ENCODE data around the gene RGS7.
"Not testable (repeated sequence)": the region's sequence is repeated elsewhere in the genome, so short reads cannot be mapped to it uniquely, and the experiment has no call there.

RGS7 gene

DNA sequence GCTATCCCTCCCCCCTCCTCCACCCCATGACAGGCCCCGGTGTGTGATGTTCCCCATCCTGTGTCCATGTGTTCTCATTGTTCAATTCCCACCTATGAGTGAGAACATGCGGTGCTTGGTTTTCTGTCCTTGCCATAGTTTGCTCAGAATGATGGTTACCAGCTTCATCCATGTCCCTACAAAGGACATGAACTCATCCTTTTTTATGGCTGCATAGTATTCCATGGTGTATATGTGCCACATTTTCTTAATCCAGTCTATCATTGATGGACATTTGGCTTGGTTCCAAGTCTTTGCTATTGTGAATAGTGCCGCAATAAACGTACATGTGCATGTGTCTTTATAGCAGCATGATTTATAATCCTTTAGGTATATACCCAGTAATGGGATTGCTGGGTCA lies 461.6 kb downstream of the RGS7 start:
- not testable (repeated sequence) for DNase-seq

DNA sequence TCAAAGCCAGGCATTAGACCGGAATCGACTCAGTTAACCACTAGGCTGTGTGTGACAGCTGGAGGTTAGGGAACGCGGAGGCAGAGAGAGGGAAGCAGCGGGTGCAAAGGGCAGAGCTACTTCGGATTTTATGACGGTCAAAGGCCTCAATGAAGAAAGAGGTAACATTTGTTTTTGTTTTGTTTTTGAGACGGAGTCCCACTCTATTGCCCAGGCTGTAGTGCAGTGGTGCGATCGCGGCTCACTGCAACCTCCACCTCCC lies 468.3 kb downstream of the RGS7 start:
- no peak for DNase-seq

GRCh38 chr1:240888039-240888786 lies 468.8 kb downstream of the RGS7 start:
- peak; percentile 52 for DNase-seq

DNA sequence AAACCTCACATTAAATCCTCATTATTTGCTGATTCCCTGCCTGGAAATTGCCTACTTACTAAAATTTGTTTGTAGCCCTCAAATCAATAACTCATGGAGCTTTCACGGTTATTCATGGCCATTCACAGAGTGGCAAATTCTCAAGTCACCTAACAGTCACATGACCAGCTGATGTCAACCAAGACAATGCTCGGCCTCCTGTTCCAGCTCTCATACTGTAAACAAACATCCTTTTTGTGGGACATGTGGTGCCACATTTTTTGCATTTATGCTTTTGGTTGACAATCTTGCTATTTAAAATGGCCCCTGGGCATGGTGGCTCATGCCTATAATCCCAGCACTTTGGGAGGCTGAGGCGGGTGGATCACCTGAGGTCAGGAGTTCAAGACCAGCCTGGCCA lies 473.5 kb downstream of the RGS7 start:
- no peak for DNase-seq

DNA sequence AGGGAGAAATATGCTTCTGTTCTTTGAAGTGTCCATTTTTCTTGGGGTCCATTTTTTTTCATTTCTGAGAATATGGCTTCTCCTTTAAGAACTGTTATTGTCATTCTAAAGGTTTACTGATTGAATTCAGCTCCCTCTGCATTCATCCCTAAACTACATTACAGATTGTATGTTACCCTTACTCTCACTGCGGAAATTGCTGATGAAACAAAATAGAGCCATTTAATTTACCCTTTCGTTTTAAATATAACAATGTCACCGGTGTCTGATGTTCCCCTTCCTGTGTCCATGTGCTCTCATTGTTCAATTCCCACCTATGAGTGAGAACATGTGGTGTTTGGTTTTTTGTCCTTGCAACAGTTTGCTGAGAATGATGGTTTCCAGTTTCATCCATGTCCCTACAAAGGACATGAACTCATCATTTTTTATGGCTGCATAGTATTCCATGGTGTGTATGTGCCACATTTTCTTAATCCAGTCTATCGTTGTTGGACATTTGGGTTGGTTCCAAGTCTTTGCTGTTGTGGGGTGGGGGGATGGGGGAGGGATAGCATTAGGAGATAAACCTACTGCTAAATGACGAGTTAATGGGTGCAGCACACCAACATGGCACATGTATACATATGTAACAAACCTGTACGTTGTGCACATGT lies 474.2 kb downstream of the RGS7 start:
- not testable (repeated sequence) for DNase-seq

DNA sequence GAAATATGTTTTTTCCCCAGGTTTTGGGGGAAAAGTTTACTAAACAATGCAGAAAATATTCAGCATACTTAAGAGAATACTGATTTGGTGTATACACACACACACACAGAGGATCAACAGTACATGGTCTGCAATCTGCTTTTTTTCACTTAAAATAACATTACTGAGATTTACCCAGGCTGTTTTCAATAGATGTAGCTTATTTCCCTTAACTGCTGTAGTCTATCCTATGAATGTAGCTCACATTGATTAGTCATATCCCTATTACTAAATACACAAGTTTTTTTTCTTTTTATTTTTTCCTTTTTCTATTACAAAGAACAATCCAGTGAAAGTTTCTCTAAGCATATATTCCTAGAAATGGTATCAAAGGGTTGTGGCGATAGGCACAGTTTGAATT lies 478.4 kb downstream of the RGS7 start:
- no peak for DNase-seq

DNA sequence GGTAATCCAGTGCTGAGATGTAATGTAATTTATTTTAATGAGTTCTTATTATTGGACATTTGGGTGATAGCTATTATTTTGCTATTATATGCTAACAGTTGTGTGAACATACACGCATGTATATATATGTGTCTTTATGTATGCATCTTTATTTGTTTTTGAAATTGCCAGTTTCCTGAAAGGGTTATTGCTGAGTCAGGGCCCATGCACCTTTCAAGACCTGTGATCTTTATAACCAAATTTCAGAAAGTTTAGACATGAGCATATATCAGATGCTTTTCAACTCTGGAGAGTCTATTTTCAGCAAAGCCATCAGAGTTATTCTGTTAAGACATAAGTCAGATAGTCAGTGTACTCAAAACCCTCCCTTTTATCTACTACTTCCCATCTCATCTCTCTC lies 479.4 kb downstream of the RGS7 start:
- no peak for DNase-seq

DNA sequence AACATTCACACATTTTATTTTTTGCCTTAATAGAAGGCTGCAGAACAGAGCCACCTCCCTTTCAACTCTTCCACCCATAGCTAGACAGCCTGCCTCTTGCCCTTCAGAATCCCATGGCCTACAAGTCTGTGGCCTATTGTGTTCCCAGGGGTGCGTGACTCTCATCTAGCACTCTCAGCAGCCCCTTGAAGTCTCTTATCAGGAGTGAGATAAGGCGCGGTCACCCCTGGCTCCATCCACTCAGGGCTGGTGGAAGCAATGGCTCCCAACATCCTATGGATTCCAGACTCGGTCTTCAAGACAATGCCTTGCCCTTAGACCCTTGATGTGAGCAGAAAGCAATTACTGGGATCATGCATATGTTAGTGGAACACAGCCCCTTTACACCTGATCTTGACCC lies 480.9 kb downstream of the RGS7 start:
- no peak for DNase-seq

DNA sequence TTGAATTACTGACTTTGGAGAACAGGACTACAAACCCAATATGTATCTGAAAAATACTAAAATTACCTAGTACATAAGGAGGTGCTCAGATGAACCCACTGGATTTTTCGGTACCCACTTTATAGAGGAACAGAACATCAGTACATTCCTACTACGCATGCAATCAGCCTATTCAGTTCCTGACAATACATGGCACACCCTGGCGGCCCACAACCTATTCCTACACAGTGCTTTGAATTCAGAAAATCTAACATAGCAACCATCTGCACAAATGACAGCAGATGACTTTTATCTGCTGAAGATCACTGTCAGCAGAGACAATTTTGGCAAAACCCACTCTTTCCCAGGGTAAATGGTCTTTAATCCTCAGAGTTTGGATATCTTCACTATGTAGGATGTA lies 487.9 kb downstream of the RGS7 start:
- DNase-seq = no peak

DNA sequence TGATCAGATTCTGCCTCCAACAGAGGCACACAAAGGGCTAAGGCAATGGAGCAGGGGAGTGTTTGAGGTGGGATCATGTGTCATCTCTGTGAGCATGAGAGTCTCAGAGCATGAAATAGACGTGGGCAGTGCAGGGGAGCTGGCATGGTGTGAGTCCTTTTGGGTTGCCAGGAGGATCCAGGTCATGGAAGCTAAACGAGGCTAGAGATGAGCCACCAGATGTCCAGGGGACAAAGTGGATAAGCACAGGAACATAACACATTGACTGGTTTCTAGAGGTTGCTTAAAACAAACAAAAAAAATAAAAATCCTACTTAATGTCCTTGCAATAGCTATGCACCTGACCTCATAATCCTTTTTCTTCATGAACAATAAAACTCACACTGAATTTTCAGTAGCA lies 490.3 kb downstream of the RGS7 start:
- DNase-seq = no peak

DNA sequence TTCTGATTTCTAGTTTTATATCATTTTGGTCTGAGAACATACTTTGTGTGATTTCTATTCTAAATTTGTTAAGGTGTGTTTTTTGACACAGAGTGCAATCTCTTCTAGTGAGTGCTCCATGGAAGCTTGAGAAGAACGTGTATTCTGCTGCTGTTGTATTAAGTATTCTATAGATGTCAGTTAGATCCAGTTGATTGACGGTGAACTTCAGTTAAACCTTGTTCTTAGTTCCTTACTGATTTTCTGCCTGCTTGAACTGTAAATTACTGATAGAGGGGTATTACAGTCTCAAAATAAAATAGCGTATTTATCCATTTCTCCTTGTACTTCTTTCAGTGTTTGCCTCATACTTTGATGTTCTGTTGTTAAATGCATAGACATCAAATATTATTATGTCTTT lies 497.0 kb downstream of the RGS7 start:
- DNase-seq = no peak

DNA sequence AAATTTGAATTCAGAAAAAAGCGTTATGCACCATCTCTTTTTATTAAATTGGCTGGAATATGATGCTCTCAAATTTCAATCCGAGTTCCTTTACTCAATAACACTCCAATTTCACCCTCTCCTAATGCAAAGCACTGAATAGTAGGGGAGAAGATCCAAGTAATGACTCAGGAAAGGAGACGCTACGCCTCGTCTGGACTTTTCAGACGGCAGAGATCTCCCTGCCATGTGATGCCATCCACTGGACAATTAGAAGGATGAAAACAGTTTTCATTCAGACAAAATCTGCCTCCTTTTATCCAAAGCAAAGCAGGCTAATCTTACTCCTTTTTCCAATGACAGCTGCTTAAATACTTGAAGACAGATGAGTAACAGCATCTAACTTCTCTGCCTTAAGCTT lies 502.6 kb downstream of the RGS7 start:
- DNase-seq = no peak

DNA sequence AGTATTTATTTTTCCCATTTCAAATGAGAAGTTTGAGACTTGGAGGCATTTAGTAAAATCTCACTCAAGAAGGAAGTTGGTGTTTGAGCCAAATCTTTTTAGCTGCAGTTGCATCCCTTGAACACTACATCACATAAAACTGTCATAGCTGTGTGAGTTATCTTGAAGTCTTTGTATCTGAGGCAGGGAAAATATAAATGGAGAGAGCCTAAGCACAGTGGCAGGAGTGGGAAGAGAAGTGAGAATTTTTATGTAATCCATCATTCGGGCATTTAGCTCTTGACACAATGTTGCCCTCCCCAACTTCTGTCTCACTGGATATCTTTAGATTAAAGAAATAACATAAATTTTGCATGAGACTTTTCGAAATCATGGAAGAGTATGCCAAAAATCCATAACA lies 509.7 kb downstream of the RGS7 start:
- DNase-seq = no peak

- DNase-seq = no peak
These were observed 512.5 kb downstream of the RGS7 start for GRCh38 chr1:240844486-240844885.

DNA sequence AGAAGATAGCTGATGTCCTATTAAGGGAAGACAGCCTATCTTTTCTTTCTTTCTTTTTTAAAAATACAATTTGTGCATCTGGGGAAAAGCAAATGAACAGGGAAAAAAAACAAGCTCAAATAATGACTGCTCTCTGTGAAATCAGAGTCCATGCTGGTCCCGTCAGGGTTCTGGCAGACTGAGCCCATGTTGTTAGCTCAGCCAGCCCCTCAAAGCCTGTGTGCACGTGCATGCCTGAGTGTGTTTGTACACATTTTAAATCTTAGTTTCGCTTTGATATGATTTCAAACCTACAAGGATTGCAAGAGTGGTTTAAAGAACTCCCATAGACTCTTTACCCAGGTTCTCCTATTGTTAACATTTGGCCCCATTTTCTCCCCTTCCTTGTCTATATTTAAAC lies 513.2 kb downstream of the RGS7 start:
- no peak for DNase-seq

DNA sequence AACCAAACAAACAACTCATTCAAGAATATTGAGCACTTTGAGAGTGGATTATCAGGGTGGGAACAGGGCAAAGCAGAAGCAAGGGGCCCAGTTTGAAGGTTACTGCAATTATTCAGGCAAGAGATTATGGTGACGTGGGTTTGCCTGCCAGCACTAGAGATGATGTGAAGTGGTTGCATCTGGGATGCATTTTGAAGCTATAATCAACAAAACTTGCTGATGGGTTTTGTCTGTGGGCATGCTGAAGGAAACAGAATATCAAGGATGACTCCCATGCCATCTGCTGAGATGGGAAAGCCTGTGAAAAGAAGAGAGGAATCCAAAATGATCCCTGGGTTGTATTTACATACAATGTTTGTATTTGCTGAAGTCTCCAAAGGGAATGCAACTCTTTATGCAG lies 520.7 kb downstream of the RGS7 start:
- DNase-seq = no peak

GRCh38 chr1:240835291-240835690 lies 521.7 kb downstream of the RGS7 start:
- DNase-seq = no peak

DNA sequence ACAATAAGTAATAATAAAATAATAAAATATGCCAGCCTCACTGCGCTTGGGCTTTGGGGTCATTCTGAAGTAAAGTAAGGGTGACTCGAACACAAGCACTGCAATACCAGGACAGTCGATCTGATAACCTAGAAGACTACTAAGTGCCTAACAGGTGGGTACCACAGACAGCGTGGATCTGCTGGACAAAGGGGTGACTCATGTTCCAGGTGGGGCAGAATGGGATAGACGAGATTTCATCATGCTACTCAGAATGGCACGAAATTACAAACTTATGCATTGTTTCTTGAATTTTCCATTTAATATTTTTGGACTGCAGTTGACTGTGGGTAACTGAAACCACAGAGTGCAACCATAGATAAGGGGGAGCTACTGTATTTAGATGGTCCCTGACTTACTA lies 523.9 kb downstream of the RGS7 start:
- DNase-seq = no peak

DNA sequence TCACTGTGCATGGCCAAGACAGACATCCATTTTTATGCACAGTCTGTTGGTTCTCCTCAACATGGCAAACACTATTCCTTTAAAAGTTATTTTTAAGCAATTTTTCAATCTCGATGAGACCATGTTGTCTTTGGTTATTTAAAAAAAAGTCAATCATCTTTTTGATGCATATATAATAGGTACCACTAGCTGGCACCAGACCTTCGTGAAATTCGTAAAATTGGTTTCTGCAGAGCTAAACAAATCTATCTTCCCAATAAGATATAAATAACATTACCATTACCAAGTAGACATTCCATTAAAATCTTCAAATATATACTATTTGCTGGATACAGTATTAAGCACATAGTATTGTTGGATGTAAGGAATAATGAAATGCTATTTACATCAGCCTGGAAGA lies 525.1 kb downstream of the RGS7 start:
- DNase-seq = no peak

- no peak for DNase-seq
These were observed 525.8 kb downstream of the RGS7 start for GRCh38 chr1:240831191-240831631.

DNA sequence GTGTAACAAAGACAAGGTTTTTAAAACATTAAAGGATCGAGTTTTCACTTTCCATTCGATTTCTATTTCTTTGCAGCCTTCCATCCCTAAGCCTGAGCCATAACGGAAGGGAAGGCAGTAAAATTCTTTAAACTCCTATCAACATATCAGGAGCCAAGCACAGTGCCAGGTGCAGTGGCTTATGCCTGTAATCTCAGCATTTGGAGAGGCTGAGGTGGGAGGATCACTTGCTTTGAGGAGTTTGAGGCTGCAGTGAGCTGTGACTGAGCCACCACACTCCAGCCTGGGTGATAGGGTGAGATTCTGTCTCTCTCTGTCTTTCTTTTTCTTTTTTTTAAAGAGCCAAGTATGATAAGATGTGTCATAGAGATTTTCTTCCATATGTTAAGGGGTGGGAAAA lies 527.5 kb downstream of the RGS7 start:
- DNase-seq = no peak

DNA sequence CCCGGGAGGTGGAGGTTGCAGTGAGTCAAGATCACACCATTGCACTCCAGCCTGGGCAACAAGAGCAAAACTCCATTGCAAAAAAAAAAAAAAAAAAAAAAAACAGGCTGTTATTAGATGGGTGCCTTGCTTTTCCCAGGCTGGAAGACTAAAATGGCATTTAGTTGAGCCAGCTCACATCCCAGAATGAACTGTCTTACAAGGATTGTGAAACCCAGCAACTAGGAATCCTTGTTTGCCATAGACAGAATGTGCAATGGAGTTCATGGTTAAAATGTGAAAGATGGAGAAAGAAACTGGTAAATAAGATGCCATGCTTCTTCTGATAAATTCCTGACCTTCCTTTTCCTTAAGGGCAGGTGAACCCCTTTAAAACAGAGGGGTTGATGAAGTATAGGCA lies 529.2 kb downstream of the RGS7 start:
- no peak for DNase-seq

- no peak for DNase-seq
These were observed 532.8 kb downstream of the RGS7 start for GRCh38 chr1:240824238-240824637.

- DNase-seq = no peak
These were observed 533.6 kb downstream of the RGS7 start for GRCh38 chr1:240823357-240823756.

DNA sequence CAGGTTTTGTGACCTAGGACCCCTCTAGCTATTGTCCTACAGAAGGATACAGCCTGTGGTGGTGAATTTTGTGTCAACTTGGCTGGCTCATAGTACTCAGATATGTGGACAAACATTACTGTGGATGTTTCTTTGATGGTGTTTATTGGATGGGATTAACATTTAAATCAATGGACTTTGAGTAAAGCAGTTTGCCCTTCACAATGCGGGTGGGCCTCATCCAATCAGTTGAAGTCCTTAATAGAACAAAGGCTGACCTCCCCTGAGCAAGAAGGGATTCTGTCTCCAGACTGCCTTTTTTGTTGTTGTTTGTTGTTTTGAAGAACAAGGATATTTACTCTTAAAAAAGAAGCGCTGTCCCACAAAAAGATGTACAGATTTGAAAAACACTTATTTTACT lies 535.1 kb downstream of the RGS7 start:
- no peak for DNase-seq
